Liver (tissue), 9 donors: ENCODE results near the gene FAM221B. TPM values are rescaled to one million over a fixed set of nuclear protein-coding genes. Genes with fewer than 3 reads are reported as not detected.

ENCODE experiments used
- DNase-seq: peaks from one replicate; pipeline ENCODE4 v3.0.0-alpha.2; 2017; ENCODE audit warnings: low spot score
- H3K27ac ChIP-seq, 2 donors: one replicate each; pipeline ENCODE4 v1.7.0; 2013; ENCODE audit warnings: inconsistent platforms in 2 of 2, low read length in 2 of 2, control low read depth in 1 of 2, low read depth in 1 of 2, mild to moderate bottlenecking in 1 of 2
- H3K27me3 ChIP-seq, 4 donors: one replicate each; pipeline versions ENCODE4 v1.6.1 to v1.7.0; 2013; ENCODE audit warnings: low read length in 3 of 4, inconsistent platforms in 1 of 4, mild to moderate bottlenecking in 1 of 4, moderate library complexity in 1 of 4; ENCODE audit not compliant: control insufficient read depth in 4 of 4, insufficient read depth in 4 of 4
- H3K36me3 ChIP-seq, 4 donors: one replicate each; pipeline versions ENCODE4 v1.6.1 to v1.7.0; 2013; ENCODE audit warnings: low read length in 3 of 4, mild to moderate bottlenecking in 3 of 4, low read depth in 1 of 4, moderate library complexity in 1 of 4; ENCODE audit not compliant: control insufficient read depth in 4 of 4, insufficient read depth in 3 of 4
- H3K4me1 ChIP-seq, 4 donors: one replicate each; pipeline versions ENCODE4 v1.6.1 to v1.7.0; 2013; ENCODE audit warnings: low read length in 3 of 4, mild to moderate bottlenecking in 3 of 4, moderate library complexity in 1 of 4; ENCODE audit not compliant: control insufficient read depth in 4 of 4, insufficient read depth in 4 of 4
- H3K4me3 ChIP-seq, 3 donors: one replicate each; pipeline versions ENCODE4 v1.6.1 to v1.7.0; 2013; ENCODE audit warnings: low read length in 3 of 3, control low read depth in 1 of 3, low read depth in 1 of 3, mild to moderate bottlenecking in 1 of 3
- H3K9ac ChIP-seq, 2 donors: one replicate each; pipeline ENCODE4 v1.7.0; 2013; ENCODE audit warnings: low read length in 2 of 2, mild to moderate bottlenecking in 2 of 2, moderate library complexity in 2 of 2, control low read depth in 1 of 2, low read depth in 1 of 2
- H3K9me3 ChIP-seq, 4 donors: one replicate each; pipeline versions ENCODE4 v1.6.1 to v1.7.0; 2013; ENCODE audit warnings: low read length in 3 of 4; ENCODE audit not compliant: control insufficient read depth in 4 of 4
- CTCF ChIP-seq: fragments of 150-350 bp; IDR thresholded peaks from 2 replicates; pipeline ENCODE4 v1.5.1; 2017; ENCODE audit warnings: improper control_type of control experiment, low read depth, low read length; ENCODE audit not compliant: missing input control
- EGR1 ChIP-seq, 2 donors: IDR thresholded peaks; 2 replicates each; pipeline ENCODE4 v1.6.1; 2016 to 2018; ENCODE audit warnings: antibody characterized with exemption in 2 of 2, low read depth in 2 of 2
- FOXA1 ChIP-seq: IDR thresholded peaks from 2 replicates; pipeline ENCODE4 v1.6.1; 2016; ENCODE audit warnings: antibody characterized with exemption
- FOXA2 ChIP-seq: IDR thresholded peaks from 2 replicates; pipeline ENCODE4 v1.6.1; 2016; ENCODE audit warnings: antibody characterized with exemption
- GABPA ChIP-seq, 2 donors: IDR thresholded peaks in 1 of 2; conservative IDR thresholded peaks in 1 of 2; 2 replicates each; pipeline ENCODE4 v1.6.1; 2016; ENCODE audit warnings: antibody characterized with exemption in 2 of 2, mild to moderate bottlenecking in 1 of 2, moderate library complexity in 1 of 2
- HNF4G ChIP-seq: IDR thresholded peaks from 2 replicates; pipeline ENCODE4 v1.6.1; 2016; ENCODE audit warnings: antibody characterized with exemption
- JUND ChIP-seq, 2 donors: IDR thresholded peaks; 2 replicates each; pipeline ENCODE4 v1.6.1; 2016; ENCODE audit warnings: antibody characterized with exemption in 2 of 2
- MAX ChIP-seq: IDR thresholded peaks from 2 replicates; pipeline ENCODE4 v1.6.1; 2016; ENCODE audit warnings: antibody characterized with exemption
- NR2F2 ChIP-seq: IDR thresholded peaks from 2 replicates; pipeline ENCODE4 v1.6.1; 2016; ENCODE audit warnings: antibody characterized with exemption
- RXRA ChIP-seq, 2 donors: IDR thresholded peaks; 2 replicates each; pipeline ENCODE4 v1.6.1; 2017 to 2018; ENCODE audit warnings: antibody characterized with exemption in 2 of 2, mild to moderate bottlenecking in 1 of 2
- SP1 ChIP-seq: IDR thresholded peaks from 2 replicates; pipeline ENCODE4 v1.6.1; 2018; ENCODE audit warnings: antibody characterized with exemption, mild to moderate bottlenecking
- TAF1 ChIP-seq: conservative IDR thresholded peaks from 2 replicates; pipeline ENCODE4 v1.6.1; 2016; ENCODE audit warnings: antibody characterized with exemption, mild to moderate bottlenecking
- YY1 ChIP-seq: IDR thresholded peaks from 2 replicates; pipeline ENCODE4 v1.6.1; 2016; ENCODE audit warnings: antibody characterized with exemption, mild to moderate bottlenecking
- WGBS: extraction: QIAGEN DNeasy Blood & Tissue Kit; methylation state at CpG from one replicate; pipeline ENCODE4 v1.1.7; 2013; 5-methylcytosine and 5-hydroxymethylcytosine counted together
- polyA plus RNA-seq, 2 donors: library from polyadenylated mRNA; stranded (reverse) in 1 of 2; unstranded in 1 of 2; fragments of 200-250 nt in 1 of 2; fragments of >200 nt in 1 of 2; fragmentation: Nextera tagmentation in 1 of 2; extraction: Ambion mirVana in 1 of 2; gene quantifications; one replicate each; pipeline versions ENCODE4 v1.2.1 to v1.2.3, GENCODE V29; 2013 to 2015
- total RNA-seq, 2 donors: library from RNA; depleted of rRNA; stranded (reverse); fragments of >200 nt; gene quantifications; one replicate each; pipeline ENCODE4 v1.2.3, GENCODE V29; 2014
- TF ChIP-seq, protein P1 (sequence below): IDR thresholded peaks from 2 replicates; pipeline ENCODE4 v1.6.1; 2016; ENCODE audit warnings: antibody characterized with exemption
- TF ChIP-seq, protein P2 (sequence below): IDR thresholded peaks from 2 replicates; pipeline ENCODE4 v1.6.1; 2016; ENCODE audit warnings: antibody characterized with exemption
- TF ChIP-seq, protein P3 (sequence below): IDR thresholded peaks from 2 replicates; pipeline ENCODE4 v1.6.1; 2016; ENCODE audit warnings: antibody characterized with exemption, mild to moderate bottlenecking
- donor health status: healthy.
- donor health status: healthy.
- donor health status: healthy.
- donor health status: healthy.
- donor health status: healthy.

FAM221B gene
- total and polyA plus RNA-seq, 4 donors: 0.35 TPM; not detected in 3

- Histone ChIP-seq H3K27me3 (no peaks in the 10 kb centered on the region), H3K9me3 (peaks cover 0 to 2% (median 0%) of the 10 kb centered on the region in 4 donors), H3K27ac (no peak overlapping the region), H3K4me1 (no peaks in the 10 kb centered on the region), H3K4me3 (no peak overlapping the region), H3K9ac (no peak overlapping the region), H3K36me3 (no peaks in the 10 kb centered on the region)
- DNase-seq: no peak
- TF ChIP-seq FOXA1: no peak
- TF ChIP-seq FOXA2: no peak
- no peak for TF ChIP-seq RXRA (IDR thresholded peaks at IDR 0.05)
- TF ChIP-seq, protein P1, sequence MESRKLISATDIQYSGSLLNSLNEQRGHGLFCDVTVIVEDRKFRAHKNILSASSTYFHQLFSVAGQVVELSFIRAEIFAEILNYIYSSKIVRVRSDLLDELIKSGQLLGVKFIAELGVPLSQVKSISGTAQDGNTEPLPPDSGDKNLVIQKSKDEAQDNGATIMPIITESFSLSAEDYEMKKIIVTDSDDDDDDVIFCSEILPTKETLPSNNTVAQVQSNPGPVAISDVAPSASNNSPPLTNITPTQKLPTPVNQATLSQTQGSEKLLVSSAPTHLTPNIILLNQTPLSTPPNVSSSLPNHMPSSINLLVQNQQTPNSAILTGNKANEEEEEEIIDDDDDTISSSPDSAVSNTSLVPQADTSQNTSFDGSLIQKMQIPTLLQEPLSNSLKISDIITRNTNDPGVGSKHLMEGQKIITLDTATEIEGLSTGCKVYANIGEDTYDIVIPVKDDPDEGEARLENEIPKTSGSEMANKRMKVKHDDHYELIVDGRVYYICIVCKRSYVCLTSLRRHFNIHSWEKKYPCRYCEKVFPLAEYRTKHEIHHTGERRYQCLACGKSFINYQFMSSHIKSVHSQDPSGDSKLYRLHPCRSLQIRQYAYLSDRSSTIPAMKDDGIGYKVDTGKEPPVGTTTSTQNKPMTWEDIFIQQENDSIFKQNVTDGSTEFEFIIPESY: no peak
- no peak for TF ChIP-seq YY1
- no peak for TF ChIP-seq GABPA (IDR thresholded peaks at IDR 0.05 in 1 of 2, conservative IDR thresholded peaks at IDR 0.05 in 1 of 2)
- 69% methylated on average over 3 of the region's 3 CpGs for WGBS
Observed at GRCh38 chr9:35872505-35872904, 44.0 kb upstream of the FAM221B start.

GRCh38 chr9:35871545-35871944, 43.0 kb upstream of the FAM221B start:
- Histone ChIP-seq H3K9me3 (no peaks in the 10 kb centered on the region), H3K36me3 (no peaks in the 10 kb centered on the region), H3K9ac (no peak overlapping the region), H3K4me3 (no peak overlapping the region), H3K27ac (no peak overlapping the region), H3K27me3 (no peaks in the 10 kb centered on the region), H3K4me1 (no peaks in the 10 kb centered on the region)
- TF ChIP-seq NR2F2 (no peak), RXRA (IDR thresholded peaks at IDR 0.05) (no peak), MAX (no peak), YY1 (no peak), SP1 (no peak), FOXA2 (no peak), JUND (IDR thresholded peaks at IDR 0.05) (no peak), EGR1 (IDR thresholded peaks at IDR 0.05; ENCODE audit: low read depth in 2 of 2) (no peak), CTCF (no peak), FOXA1 (no peak), GABPA (IDR thresholded peaks at IDR 0.05 in 1 of 2, conservative IDR thresholded peaks at IDR 0.05 in 1 of 2) (no peak), TAF1 (no peak), HNF4G (no peak)
- TF ChIP-seq, protein P2, sequence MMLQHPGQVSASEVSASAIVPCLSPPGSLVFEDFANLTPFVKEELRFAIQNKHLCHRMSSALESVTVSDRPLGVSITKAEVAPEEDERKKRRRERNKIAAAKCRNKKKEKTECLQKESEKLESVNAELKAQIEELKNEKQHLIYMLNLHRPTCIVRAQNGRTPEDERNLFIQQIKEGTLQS: no peak
- TF ChIP-seq, protein P3, sequence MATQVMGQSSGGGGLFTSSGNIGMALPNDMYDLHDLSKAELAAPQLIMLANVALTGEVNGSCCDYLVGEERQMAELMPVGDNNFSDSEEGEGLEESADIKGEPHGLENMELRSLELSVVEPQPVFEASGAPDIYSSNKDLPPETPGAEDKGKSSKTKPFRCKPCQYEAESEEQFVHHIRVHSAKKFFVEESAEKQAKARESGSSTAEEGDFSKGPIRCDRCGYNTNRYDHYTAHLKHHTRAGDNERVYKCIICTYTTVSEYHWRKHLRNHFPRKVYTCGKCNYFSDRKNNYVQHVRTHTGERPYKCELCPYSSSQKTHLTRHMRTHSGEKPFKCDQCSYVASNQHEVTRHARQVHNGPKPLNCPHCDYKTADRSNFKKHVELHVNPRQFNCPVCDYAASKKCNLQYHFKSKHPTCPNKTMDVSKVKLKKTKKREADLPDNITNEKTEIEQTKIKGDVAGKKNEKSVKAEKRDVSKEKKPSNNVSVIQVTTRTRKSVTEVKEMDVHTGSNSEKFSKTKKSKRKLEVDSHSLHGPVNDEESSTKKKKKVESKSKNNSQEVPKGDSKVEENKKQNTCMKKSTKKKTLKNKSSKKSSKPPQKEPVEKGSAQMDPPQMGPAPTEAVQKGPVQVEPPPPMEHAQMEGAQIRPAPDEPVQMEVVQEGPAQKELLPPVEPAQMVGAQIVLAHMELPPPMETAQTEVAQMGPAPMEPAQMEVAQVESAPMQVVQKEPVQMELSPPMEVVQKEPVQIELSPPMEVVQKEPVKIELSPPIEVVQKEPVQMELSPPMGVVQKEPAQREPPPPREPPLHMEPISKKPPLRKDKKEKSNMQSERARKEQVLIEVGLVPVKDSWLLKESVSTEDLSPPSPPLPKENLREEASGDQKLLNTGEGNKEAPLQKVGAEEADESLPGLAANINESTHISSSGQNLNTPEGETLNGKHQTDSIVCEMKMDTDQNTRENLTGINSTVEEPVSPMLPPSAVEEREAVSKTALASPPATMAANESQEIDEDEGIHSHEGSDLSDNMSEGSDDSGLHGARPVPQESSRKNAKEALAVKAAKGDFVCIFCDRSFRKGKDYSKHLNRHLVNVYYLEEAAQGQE: no peak
- TF ChIP-seq, protein P1: no peak
- WGBS: 81% methylated on average over 3 of the region's 3 CpGs
- DNase-seq: no peak
